ENCODE data around the gene GLP1R.

GRCh38 chr6:39048481-39049399 is at the start of gene GLP1R:
- TF ChIP-seq CTCF (optimal IDR thresholded peaks at IDR 0.05 in 1 of 3, IDR thresholded peaks at IDR 0.05 in 1 of 3, conservative IDR thresholded peaks at IDR 0.05 in 1 of 3; ENCODE audit: extremely low read depth in 1 of 3, insufficient read depth in 2 of 3, low read length in 3 of 3) (no peak), EZH2 (IDR thresholded peaks at IDR 0.05; ENCODE audit: low read length) (peak; percentile 45)

Measured in keratinocyte (primary cell).